ENCODE data around the gene ROPN1L. TPM values are rescaled to one million over a fixed set of nuclear protein-coding genes. Genes with fewer than 3 reads are reported as not detected.

ROPN1L gene
- total and polyA plus RNA-seq, 10 of the 15 experiments (the other 5 are each of a cell fraction or from before 2014, with no cell fraction given), result 0.07 to 0.38 (median 0.22) TPM; not detected in 6

- no peak for TF ChIP-seq USF2 (IDR thresholded peaks at IDR 0.05; ENCODE audit: borderline replicate concordance, low read depth, low read length)
- TF ChIP-seq RUNX3 (IDR thresholded peaks at IDR 0.05; ENCODE audit: low read length), result peak; percentile 34
- no peak for TF ChIP-seq CBFB (IDR thresholded peaks at IDR 0.05; ENCODE audit: low read depth)
- TF ChIP-seq NBN (IDR thresholded peaks at IDR 0.05), result no peak
- TF ChIP-seq NFIC (IDR thresholded peaks at IDR 0.05; ENCODE audit: low read depth, low read length), result peak; percentile 71
- TF ChIP-seq MTA3 (IDR thresholded peaks at IDR 0.05; ENCODE audit: borderline replicate concordance, low read length), result 0 out of 2 replicates have a peak, but pooled peaks have one; percentile 39
- TF ChIP-seq, protein P1, sequence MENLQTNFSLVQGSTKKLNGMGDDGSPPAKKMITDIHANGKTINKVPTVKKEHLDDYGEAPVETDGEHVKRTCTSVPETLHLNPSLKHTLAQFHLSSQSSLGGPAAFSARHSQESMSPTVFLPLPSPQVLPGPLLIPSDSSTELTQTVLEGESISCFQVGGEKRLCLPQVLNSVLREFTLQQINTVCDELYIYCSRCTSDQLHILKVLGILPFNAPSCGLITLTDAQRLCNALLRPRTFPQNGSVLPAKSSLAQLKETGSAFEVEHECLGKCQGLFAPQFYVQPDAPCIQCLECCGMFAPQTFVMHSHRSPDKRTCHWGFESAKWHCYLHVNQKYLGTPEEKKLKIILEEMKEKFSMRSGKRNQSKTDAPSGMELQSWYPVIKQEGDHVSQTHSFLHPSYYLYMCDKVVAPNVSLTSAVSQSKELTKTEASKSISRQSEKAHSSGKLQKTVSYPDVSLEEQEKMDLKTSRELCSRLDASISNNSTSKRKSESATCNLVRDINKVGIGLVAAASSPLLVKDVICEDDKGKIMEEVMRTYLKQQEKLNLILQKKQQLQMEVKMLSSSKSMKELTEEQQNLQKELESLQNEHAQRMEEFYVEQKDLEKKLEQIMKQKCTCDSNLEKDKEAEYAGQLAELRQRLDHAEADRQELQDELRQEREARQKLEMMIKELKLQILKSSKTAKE (IDR thresholded peaks at IDR 0.05; ENCODE audit: low read depth, poor library complexity, severe bottlenecking), result no peak
- 0 out of 4 replicates have a peak, but pooled peaks of 1 of the 2 experiments have one; percentile 32 for TF ChIP-seq SRF (IDR thresholded peaks at IDR 0.05; ENCODE audit: low read depth in 2 of 2, low read length in 2 of 2)
- TF ChIP-seq HCFC1 (IDR thresholded peaks at IDR 0.05; ENCODE audit: low read length), result no peak
- TF ChIP-seq, protein P2, sequence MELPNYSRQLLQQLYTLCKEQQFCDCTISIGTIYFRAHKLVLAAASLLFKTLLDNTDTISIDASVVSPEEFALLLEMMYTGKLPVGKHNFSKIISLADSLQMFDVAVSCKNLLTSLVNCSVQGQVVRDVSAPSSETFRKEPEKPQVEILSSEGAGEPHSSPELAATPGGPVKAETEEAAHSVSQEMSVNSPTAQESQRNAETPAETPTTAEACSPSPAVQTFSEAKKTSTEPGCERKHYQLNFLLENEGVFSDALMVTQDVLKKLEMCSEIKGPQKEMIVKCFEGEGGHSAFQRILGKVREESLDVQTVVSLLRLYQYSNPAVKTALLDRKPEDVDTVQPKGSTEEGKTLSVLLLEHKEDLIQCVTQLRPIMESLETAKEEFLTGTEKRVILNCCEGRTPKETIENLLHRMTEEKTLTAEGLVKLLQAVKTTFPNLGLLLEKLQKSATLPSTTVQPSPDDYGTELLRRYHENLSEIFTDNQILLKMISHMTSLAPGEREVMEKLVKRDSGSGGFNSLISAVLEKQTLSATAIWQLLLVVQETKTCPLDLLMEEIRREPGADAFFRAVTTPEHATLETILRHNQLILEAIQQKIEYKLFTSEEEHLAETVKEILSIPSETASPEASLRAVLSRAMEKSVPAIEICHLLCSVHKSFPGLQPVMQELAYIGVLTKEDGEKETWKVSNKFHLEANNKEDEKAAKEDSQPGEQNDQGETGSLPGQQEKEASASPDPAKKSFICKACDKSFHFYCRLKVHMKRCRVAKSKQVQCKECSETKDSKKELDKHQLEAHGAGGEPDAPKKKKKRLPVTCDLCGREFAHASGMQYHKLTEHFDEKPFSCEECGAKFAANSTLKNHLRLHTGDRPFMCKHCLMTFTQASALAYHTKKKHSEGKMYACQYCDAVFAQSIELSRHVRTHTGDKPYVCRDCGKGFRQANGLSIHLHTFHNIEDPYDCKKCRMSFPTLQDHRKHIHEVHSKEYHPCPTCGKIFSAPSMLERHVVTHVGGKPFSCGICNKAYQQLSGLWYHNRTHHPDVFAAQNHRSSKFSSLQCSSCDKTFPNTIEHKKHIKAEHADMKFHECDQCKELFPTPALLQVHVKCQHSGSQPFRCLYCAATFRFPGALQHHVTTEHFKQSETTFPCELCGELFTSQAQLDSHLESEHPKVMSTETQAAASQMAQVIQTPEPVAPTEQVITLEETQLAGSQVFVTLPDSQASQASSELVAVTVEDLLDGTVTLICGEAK (IDR thresholded peaks at IDR 0.05; ENCODE audit: borderline replicate concordance), result no peak
- peak; percentile 65; the same call in 1 of the 2 replicates for TF ChIP-seq MEF2A (IDR thresholded peaks at IDR 0.05; ENCODE audit: insufficient read depth, low read depth, low read length)
- peak; percentile 88; the same call in 1 of the 2 replicates for TF ChIP-seq EED (IDR thresholded peaks at IDR 0.05; ENCODE audit: low read depth)
- TF ChIP-seq NR2F1 (conservative IDR thresholded peaks at IDR 0.05), result no peak
- peak; percentile 83 for TF ChIP-seq IKZF2 (IDR thresholded peaks at IDR 0.05)
- peak; percentile 59 for TF ChIP-seq JUNB (IDR thresholded peaks at IDR 0.05)
- TF ChIP-seq SMAD5 (IDR thresholded peaks at IDR 0.05; ENCODE audit: low read depth), result no peak
- no peak for TF ChIP-seq RFX5 (IDR thresholded peaks at IDR 0.05; ENCODE audit: low read depth, low read length)
- no peak for TF ChIP-seq MEF2B (IDR thresholded peaks at IDR 0.05; ENCODE audit: partially characterized antibody, poor library complexity, severe bottlenecking)
- TF ChIP-seq, protein P3, sequence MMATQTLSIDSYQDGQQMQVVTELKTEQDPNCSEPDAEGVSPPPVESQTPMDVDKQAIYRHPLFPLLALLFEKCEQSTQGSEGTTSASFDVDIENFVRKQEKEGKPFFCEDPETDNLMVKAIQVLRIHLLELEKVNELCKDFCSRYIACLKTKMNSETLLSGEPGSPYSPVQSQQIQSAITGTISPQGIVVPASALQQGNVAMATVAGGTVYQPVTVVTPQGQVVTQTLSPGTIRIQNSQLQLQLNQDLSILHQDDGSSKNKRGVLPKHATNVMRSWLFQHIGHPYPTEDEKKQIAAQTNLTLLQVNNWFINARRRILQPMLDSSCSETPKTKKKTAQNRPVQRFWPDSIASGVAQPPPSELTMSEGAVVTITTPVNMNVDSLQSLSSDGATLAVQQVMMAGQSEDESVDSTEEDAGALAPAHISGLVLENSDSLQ (IDR thresholded peaks at IDR 0.05), result no peak
- no peak for TF ChIP-seq IRF4 (IDR thresholded peaks at IDR 0.05; ENCODE audit: low read depth, low read length)
- TF ChIP-seq SPI1 (IDR thresholded peaks at IDR 0.05; ENCODE audit: borderline replicate concordance, insufficient read depth, low read depth, low read length), result peak; percentile 82
- TF ChIP-seq, protein P4, sequence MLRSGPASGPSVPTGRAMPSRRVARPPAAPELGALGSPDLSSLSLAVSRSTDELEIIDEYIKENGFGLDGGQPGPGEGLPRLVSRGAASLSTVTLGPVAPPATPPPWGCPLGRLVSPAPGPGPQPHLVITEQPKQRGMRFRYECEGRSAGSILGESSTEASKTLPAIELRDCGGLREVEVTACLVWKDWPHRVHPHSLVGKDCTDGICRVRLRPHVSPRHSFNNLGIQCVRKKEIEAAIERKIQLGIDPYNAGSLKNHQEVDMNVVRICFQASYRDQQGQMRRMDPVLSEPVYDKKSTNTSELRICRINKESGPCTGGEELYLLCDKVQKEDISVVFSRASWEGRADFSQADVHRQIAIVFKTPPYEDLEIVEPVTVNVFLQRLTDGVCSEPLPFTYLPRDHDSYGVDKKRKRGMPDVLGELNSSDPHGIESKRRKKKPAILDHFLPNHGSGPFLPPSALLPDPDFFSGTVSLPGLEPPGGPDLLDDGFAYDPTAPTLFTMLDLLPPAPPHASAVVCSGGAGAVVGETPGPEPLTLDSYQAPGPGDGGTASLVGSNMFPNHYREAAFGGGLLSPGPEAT (IDR thresholded peaks at IDR 0.05; ENCODE audit: low read depth), result 0 out of 2 replicates have a peak, but pooled peaks have one; percentile 31
Observed at GRCh38 chr5:10489810-10490426, 48.2 kb downstream of the ROPN1L start (continued).

Measured in GM12878 (cell line).